ENCODE data around the gene DUSP8.

GRCh38 chr11:1600626-1601025 is 28.6 kb upstream of the DUSP8 start:
- TF ChIP-seq EZH2 (IDR thresholded peaks at IDR 0.05) (no peak), POLR2AphosphoS5 (IDR thresholded peaks at IDR 0.05; ENCODE audit: borderline replicate concordance, low read depth, low read length) (no peak)
